C4-2B (cell line): ENCODE data around the gene NELL1.

Source experiments
- CTCF ChIP-seq: fragments of 450-650 bp; conservative IDR thresholded peaks from 2 replicates; pipeline ENCODE4 v1.5.1; 2017; ENCODE audit warnings: mild to moderate bottlenecking
- ZFX ChIP-seq: fragments of 450-650 bp; IDR thresholded peaks from 2 replicates; pipeline ENCODE4 v1.6.1; 2017

- TF ChIP-seq CTCF (no peak), ZFX (no peak)
These were observed 864.9 kb downstream of the NELL1 start for GRCh38 chr11:21534288-21534687.
